GM21367 (cell line): ENCODE data around the gene PDIA5.
A peak's percentile ranks its signal among the peaks of the same experiment; 100 is the strongest.

Source experiments
- ATAC-seq: cut with Tn5 transposase; IDR thresholded peaks from one replicate; pipeline ENCODE4 v1.9.1; 2021; ENCODE audit not compliant: unreplicated experiment

Gene PDIA5

GRCh38 chr3:123039178-123039577 lies 27.6 kb upstream of the PDIA5 start:
- no peak for ATAC-seq

DNA sequence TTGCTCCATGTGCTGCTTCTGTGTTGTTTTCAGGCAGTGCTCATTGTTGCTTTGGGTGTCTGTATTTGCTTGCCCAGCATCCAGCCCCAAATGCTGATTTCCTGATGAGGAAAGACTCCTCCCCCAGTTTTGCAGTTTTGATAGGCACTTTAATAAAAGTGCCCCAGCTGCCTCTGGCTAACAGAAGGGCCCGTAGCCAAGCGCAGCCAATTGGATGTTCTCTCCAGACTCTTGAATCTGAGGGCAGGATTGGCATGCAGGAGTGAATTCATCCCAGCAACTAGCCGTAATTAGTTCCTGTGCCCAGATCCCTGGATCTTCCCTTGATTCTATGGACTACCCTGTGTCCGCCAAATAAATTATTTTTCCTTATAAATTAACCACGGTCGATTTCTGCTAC lies 24.4 kb upstream of the PDIA5 start:
- no peak for ATAC-seq

- no peak for ATAC-seq
Measured at GRCh38 chr3:123044981-123045763, 21.7 kb upstream of the PDIA5 start.

GRCh38 chr3:123046262-123047061 lies 20.4 kb upstream of the PDIA5 start:
- ATAC-seq, result no peak

- no peak for ATAC-seq
Measured at GRCh38 chr3:123047062-123047319, 19.8 kb upstream of the PDIA5 start.

DNA sequence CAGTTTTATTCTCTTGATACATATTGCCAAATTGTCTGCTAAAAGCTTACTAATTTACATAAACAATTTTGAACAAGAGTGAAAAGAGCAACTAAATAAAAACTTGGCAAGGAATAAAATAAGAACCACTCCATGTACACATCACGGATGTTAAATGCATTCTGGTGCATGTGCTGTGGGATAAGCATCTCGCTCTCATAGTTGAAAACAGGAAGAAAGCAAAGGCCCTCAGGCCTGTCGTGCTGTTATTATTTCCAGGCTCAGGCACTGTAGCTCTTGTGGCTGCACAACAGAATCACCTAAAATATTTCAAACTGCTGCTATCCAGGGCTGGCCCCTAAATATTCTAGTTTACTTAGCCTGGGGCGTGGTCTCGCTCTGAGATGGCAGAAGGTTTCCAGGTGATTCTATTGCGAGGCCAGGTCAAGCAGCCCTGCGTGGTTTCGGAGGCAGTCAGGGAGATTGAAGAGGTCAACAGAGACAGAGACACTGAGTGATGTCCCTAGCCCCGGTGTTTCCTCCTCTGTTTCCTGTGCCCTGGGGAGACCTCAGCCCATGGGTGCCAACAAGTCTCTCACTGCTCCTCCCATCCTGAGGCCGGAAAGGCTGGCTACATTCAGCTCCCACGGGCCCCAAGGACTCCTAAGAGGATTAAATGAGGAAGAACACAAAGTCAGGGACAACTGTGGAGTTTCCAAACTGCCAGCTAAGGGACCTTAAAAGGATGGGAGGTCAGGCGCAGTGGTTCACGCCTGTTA lies 18.2 kb upstream of the PDIA5 start:
- ATAC-seq, result no peak

DNA sequence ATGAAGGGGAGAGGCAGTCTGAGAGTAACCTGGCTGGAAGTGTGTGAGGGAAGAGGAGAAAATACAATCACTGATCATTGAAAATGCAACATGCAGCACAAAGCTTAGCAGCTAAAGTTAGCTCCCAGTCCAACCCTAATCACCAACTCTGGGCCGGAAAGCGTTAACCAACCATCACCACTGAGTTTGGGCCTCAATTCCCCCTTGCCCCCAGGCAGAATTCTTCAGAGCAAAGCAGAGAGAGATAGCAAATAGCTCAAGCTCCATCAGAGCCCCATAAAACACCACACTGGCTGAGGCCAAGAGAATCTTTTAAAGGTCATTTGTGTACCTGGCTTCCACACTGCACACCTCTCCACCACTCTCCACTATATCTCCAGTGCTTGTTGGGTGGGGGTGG lies 16.2 kb upstream of the PDIA5 start:
- no peak for ATAC-seq

DNA sequence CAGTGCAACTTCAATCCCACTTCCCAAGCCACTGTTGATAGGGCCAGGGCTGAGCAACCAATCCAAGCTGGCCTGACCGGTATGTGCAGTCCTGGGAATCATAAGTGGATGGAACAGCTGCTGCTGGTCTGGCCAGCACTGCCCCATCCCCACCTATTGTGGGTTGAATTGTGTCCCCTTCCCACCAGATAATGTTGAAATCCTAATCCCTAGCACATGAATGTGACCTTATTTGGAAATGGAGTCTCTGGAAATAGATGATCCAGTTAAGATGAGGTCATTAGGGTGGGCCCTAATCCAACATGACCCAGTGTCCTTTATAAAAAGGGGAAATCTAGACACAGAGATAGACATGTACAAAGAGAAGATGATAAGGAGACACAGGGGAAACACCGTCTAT lies 13.7 kb upstream of the PDIA5 start:
- ATAC-seq, result no peak

GRCh38 chr3:123054109-123054778 lies 12.6 kb upstream of the PDIA5 start:
- ATAC-seq, result no peak

GRCh38 chr3:123054931-123055330 lies 11.9 kb upstream of the PDIA5 start:
- ATAC-seq, result no peak

DNA sequence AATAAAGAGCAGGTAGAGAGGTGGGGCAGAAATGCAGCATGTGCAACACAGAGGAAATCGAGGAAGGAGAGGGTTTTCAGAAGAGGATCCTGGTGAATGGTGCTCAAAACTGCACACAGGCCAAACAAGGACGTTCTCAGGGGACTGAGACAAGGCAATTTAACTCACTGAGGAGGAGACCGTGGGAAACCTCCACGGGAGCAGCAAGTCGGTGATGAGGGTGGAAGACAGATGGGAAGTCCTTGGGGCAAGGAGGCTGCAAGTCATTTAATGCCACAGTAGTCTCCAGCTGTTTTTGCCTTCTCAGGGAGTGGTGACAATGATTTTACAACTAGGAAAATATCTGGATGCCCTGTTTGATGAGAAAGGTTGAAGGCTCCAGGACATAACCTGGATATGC lies 11.5 kb upstream of the PDIA5 start:
- ATAC-seq, result no peak

- no peak for ATAC-seq
Measured at GRCh38 chr3:123058505-123058904, 8.3 kb upstream of the PDIA5 start.

DNA sequence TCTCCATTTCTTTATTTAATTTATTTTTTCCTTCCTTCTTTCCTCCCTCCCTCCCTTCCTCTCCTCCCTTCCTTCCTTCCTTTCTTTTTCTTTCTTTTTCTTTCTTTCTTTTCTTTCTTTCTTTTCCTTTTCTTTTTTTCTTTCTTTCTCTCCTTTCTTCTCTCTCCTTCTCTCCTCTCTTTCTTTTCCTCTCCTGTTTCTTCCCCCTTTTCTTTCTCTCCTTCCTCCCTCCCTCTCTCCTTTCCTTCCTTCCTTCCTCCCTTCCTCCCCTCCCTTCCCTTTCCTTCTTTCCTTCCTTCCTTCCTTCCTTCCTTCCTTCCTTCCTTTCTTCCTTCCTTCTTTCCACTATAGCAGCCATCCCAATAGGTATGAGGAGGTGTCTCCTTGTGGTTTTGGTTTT lies 6.8 kb upstream of the PDIA5 start:
- no peak for ATAC-seq

- ATAC-seq, result no peak
Measured at GRCh38 chr3:123061856-123062255, 5.0 kb upstream of the PDIA5 start.

GRCh38 chr3:123063034-123063433 lies 3.8 kb upstream of the PDIA5 start:
- no peak for ATAC-seq

GRCh38 chr3:123064506-123064905 lies 2.3 kb upstream of the PDIA5 start:
- no peak for ATAC-seq

DNA sequence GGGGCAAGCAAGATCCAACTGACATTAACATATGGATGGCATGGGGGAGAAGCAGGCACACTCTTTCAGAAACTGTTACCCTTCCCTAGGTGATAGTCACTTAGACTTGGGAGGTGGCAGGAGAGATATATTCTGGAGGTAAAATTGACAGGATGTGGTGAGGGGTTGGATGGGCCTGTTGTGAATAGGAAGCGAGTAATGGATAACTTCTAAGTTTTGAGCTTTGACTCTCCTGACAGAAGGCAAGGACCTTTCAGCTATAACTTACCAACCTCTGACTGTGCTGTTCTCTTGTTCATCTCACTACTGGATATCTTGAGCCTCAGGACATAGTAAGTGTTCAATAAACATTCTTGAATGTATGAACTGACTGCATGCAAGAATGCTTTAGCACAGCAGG lies 1.9 kb upstream of the PDIA5 start:
- no peak for ATAC-seq

GRCh38 chr3:123066599-123066895 lies 278 bp upstream of the PDIA5 start:
- no peak for ATAC-seq

DNA sequence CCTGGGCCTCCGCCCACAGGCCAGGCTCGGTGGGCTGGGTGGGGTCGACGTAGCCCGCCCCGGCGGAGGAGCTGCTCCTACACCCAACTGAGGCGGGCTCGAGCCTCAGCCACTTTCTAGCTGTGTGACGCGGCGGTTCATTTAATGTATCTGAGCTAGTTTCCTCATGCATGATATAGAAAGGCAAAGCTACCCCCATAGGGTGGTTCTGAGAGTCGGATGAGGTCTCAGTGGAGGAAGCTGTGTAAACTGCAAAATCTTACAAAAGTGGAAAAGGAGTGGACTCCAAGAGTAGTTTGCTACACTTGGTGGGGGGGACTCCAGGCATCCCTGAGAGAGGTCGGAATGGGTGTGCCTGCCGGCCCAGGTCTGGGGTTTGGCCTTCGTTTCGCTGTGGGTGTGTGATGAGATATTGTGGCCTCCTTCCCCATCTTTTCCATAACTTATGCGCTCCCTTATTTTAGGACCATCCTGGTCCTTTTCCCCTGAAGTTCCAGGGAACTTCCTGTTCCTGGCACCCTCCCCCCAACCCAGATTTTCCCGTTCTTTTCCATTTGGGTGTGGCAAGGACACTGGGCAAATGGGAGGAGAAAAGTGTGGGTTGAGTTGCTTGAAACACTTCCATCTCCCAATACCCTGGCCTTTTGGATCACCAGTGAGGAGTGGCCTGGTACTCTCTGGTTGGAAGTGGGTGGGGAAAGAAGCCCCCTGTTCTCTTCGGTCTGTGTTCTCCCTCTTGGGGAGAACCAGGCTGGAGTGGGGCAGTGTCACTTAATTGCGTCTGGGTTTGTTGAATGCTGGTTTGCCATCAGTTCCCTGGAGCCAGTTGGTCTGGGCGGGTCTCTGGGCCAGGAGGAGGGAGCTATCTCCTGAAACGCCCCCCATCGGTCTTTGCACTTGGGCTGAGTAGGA lies 1.1 kb downstream of the PDIA5 start:
- ATAC-seq, result peak; percentile 21

GRCh38 chr3:123068601-123069381 lies 2.0 kb downstream of the PDIA5 start:
- no peak for ATAC-seq
